GM18499 (cell line): ENCODE measurements around the gene IQCN.

Experiments used
- ATAC-seq: cut with Tn5 transposase; IDR thresholded peaks from one replicate; pipeline ENCODE4 v1.9.1; 2021; ENCODE audit warnings: moderate number of reproducible peaks; ENCODE audit not compliant: insufficient read depth, unreplicated experiment

IQCN gene, protein sequence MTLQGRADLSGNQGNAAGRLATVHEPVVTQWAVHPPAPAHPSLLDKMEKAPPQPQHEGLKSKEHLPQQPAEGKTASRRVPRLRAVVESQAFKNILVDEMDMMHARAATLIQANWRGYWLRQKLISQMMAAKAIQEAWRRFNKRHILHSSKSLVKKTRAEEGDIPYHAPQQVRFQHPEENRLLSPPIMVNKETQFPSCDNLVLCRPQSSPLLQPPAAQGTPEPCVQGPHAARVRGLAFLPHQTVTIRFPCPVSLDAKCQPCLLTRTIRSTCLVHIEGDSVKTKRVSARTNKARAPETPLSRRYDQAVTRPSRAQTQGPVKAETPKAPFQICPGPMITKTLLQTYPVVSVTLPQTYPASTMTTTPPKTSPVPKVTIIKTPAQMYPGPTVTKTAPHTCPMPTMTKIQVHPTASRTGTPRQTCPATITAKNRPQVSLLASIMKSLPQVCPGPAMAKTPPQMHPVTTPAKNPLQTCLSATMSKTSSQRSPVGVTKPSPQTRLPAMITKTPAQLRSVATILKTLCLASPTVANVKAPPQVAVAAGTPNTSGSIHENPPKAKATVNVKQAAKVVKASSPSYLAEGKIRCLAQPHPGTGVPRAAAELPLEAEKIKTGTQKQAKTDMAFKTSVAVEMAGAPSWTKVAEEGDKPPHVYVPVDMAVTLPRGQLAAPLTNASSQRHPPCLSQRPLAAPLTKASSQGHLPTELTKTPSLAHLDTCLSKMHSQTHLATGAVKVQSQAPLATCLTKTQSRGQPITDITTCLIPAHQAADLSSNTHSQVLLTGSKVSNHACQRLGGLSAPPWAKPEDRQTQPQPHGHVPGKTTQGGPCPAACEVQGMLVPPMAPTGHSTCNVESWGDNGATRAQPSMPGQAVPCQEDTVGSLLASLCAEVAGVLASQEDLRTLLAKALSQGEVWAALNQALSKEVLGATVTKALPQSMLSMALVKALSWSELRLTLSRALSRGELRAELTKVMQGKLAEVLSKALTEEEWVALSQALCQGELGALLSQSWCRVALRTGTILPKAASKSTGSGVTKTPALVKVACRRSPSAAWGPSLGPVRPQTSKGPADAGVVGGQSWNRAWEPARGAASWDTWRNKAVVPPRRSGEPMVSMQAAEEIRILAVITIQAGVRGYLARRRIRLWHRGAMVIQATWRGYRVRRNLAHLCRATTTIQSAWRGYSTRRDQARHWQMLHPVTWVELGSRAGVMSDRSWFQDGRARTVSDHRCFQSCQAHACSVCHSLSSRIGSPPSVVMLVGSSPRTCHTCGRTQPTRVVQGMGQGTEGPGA (N-terminal part only)

DNA sequence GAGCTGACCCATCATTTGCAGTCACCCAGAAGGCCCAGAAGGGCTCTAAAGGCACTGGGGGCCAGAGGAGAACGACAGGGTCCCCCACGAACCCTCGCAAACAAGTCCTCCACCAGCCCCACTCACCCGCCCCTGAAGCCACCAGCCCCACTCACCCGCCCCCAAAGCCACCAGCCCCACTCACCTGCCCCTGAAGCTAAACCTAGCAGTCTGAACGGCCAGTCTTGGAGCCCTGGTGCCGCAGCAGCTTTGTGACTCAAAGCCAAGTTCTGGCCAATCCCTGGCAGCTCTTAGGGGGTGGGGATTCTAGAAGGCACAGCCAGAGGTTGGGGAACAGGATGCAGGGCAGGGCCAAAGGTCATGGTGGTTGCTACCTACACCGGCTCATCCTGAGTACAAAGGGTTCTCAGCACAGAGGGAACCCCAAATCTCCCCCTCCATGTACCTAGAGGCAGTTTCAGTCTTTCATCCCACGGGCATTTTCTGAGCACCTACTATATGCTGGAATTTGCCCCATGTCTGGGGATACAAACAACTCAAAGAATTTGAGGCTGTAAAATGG, at the start of gene IQCN:
Gene IQCN (minus strand): TSS at position 234 of the 562 bp plus-strand sequence. CDS start 4,974 bp downstream, outside the sequence.
- ATAC-seq, result no peak

DNA sequence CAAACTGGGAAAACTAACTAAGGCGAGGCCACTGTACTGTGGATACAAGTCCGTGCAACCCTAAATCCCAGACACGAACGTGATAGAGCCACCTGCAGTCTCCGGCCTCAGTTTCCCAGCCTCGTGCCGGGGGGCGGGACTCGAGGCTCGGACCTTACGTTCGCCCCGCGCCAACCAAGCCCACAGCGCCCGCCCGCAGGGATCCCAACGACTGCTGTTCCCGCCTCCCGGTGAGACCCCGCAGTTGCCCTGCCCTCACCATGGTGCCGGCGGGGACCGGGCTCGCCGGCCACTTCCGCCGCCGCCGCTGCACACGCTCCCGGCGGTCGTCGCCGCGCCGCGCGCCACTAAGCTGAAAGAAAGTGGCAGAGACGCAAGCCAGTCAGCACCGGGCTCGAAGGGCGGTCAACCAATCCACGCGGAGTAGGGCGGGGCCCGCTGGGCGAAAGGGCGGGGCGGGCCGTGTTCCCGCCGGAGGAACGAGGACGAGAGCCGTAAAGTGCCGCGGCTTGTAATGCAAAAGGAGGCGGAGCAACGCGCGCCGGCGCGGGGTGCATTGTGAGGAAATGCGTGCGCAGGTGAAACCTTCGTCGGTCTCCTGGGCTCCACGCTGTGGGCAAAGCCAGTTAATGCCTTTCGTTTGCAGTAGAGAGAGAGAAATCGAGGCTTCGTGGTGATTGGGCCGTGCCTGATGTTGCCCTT, 48.7 kb upstream of the IQCN start, which contains the start of gene LSM4:
Gene LSM4 (minus strand): TSS at position 318 of the 702 bp plus-strand sequence. CDS start 56 bp downstream, at position 262.
- peak; percentile 68 for ATAC-seq

DNA sequence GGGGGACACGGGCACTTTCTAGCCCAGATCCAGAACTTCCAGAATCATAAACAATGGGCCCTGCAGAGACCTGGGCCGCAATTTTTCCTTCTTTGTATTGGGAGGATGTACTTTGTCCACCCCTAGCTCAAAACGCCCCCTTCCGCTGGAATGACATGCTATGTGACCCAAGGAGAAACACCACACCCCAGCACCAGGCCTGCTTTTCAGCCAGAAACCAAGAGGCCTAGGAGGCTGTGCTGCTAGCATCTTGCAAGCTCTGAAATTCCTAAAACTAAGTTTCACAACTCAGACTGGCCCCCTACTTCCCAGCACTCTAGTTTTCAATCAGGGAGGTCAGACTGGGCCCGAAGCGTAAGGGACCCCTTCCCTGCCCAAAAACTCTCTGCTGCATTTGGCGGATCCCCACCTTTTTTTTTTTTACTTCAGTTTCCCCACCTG, 48.1 kb upstream of the IQCN start:
- no peak for ATAC-seq

DNA sequence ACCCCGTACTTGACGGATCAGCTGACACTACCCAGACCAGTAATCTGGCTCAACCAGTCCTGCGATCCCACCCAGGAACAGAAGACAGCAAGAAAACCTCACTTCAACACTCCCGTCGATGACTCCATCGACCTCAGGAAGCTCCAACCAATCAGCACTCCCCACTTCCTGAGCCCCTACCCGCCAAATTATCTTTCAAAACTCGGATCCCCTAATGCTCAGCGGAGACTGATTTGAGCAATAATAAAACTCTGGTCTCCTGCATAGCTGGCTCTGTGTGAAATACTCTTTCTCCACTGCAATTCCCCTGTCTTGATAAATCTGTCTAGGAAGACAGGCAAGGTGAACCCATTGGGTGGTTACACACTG, 47.5 kb upstream of the IQCN start:
- ATAC-seq, result no peak

DNA sequence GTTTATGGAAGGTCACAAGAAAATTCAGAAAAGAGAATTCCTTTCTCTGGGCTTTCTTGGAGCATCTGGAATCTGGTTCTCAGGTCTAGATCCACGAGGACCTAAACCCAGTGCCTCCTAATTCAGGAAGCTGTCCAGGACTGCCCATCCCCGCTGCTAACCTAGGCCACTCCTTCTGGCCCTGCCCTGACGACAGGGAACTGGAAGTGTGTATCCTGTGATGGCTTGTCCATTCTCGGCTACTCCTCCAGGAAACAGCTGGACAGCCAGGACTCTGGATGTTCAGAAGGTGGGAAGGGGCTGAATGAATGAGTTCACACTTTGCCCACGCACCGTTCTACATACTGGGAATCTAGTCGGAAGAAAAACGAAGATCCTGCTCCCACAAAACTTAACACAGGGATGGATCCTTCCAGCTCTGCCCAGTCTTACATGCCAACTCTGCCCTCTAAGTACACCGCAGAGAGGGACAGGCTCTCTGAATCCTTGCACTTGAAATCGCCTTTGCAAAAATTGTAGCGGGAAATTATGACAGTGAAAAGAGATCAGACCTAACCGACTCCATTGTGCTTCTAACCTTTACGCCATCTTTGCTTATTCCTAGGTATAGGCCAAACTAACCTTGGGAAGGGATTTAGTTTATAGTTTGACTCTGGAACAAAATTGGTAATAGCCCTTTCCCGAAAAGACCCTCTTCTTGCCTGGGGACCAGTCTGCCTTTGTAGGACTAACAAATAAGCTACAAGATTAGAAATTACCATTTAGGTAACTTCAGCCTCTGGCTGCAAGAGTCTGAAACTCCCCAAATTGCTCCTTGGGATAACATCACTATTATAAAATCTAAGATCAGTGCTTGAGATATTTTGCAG, 46.8 kb upstream of the IQCN start:
- ATAC-seq, result no peak

DNA sequence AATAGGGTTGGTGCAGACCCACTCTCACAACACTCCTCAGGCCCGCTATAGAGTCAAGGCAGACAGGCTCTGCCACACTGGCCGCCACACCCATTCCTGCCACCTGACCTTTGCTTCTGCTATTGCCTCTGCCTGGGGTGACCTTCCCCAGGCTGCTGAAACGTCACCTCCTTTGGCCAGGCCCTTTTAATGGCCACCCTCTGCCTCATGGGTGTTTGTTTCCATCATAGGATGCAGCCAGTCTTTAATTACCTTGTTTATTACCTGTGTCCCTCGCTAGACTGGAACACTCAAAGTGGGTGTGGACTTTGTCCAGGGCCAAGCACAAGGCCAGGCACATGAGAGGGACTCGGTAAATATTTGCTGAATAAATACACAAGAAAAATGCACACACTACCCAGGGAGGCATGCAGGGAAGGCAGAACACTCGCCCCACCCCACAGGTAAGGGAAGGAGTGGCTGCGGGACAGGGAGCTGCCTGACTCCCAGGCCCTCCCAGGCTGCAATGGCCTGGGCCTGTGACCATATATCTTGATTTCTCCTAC, 45.4 kb upstream of the IQCN start:
- no peak for ATAC-seq

DNA sequence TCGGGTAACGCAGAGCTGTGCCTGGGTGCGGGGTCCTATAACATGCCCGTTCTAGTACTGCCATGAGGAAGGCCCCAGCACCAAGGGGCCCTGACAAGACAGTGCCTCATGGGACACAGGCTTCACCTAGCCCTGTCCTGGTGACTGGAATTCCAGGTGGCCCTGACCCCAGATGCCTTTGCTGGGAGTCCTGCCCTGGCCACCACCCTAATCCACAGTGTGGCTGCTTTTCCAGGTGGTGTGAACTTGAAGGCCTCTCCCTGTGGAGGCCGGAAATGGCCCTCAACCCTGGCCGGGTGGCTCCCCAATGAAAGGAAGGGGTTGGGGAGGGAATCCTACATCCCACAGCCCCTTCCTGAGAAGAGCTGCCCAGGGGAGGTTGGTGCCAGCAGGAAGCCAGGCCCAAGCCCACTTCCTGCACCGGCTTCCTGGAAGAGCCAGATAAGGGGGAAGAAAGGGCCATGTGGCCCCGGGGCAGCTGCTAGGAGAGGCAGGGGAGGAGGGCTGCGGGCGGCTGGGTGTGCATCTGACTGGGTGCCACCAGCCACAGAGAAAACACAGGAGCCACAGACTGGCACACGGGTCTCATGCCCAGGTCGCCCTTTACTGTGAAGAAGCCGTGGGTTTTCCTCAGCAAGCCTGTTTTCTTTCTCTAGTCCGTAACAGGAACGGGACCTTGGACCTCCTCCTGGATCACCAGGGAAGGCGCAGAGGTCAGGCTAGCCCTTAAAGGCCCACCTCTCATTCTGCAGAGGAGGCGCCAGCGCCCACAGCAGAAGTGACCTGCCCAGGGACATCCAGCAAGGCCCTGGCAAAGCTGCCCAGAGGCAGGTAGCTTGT, 43.9 kb upstream of the IQCN start:
- ATAC-seq, result no peak

DNA sequence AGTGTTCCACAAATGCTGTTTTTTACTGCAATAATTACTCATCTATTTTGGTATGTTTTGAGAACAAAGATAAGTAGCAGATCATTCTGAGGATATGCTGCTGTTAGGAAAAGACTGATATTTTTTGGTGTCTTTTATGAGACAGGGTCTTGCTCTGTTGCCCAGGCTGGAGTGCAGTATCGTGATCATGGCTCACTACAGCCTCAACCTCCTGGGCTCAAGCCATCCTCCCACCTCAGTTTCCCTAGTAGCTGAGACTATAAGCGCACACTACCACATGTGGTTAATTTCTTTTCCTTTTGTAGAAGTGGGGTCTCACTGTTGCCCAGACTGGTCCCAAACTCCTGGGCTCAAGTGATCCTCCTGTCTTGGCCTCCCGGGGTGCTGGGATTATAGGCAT, 39.1 kb upstream of the IQCN start:
- ATAC-seq, result no peak

DNA sequence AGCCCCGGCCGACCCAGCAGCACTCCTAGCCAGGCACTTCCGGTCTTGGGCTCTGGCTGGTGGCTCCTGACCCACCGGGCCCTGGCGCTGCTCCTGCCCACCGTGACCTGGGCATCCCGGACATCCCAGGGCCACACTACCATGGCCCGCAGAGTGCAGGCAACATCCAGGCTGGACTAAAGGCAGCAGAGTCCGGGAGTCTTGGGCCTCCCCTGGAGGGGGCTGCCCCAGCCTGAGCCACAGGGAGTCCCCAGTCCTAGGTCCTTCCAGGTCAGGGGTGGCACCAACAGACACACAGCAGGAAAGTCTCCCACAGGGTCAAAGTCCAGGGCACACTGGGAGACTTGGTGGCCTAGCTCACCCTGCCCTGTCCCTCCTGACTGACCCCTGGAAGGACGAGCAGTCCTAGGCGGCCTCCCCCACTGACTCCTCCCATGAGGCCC, 37.9 kb upstream of the IQCN start:
- ATAC-seq, result no peak

DNA sequence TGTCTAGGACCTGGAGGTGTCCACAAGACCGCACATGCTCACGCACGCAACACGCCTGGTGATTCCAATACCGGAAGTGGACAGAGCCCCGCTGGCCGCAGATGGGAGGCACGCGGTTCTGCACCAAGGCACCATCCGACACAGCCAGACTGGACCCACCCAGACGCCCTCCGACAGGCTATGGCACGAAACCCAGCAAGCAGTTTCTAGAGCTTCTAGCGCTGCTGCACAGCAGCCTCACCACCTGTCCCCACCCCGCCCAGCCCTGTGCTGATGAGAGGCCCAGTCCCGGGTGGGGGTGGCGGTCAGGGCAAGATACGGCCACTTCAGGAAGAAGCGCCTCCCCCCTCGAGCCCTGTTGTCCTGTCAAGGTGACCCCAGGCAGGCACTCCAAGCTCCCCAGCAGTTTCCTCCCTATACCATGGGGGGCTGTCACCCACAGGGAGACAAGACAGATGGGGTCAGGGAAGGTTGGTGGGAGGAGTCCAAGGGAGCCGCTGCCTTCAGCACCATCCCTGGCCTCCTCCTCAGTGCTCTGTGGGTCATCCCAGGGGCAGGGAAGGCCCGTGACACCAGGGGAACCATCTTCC, 37.3 kb upstream of the IQCN start:
- no peak for ATAC-seq

DNA sequence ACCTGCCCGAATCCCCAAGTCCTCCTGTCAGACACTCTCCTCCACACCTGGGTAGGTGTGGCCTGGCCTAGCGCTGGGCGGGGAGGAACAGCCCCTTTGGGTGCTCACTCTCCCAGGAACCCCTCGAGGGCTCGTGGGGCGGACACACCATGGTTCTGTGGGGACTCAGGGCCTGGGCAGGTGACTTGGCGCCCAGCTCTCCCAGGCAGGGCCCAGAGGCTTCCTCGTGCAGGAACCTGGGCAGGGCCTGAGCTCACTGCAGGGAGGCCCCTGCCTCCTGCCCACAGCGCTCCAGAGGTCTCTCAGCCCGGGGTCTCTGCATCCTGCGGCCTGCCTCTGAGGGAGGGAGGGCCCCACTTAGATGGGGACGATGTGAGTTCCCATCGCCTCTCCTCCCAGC, 36.7 kb upstream of the IQCN start:
- ATAC-seq, result no peak

DNA sequence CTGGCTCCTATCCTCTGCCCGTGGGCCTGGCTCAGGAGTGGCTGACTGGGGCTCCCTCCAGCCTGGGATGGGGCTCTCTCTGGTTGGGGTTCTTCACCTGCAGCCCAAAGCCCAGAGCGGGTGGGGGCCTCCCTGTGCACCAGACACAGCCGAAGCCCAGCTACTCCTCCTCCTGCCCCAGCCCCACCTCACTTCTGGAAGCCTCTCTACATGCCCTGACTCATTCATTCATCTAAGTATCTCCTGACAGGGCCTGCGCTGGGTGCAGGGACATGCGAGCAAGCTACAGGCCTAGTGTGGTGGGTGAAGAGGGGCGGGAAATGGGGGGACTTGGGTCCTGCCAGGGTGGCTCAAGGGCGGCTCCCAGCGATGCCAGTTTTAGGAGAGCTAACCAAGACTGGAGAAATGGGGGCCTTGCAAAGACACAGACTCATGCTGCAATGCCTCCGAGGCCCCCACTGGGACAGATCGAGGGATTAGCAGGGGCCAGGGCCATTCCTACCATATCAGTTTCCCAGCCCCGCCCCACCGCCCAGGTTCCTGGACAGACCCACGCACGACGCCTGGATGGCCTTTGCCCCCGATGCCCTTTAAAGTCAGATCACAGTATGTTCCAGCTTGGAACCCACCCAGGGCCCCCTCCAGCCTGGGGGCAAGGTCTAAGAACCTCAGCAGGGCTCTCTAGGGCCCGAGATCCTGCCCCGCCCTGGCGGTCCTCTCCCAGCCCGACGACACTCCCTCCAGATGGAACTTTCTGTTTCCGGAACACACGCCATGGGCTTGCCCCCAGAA, 36.1 kb upstream of the IQCN start:
- no peak for ATAC-seq

DNA sequence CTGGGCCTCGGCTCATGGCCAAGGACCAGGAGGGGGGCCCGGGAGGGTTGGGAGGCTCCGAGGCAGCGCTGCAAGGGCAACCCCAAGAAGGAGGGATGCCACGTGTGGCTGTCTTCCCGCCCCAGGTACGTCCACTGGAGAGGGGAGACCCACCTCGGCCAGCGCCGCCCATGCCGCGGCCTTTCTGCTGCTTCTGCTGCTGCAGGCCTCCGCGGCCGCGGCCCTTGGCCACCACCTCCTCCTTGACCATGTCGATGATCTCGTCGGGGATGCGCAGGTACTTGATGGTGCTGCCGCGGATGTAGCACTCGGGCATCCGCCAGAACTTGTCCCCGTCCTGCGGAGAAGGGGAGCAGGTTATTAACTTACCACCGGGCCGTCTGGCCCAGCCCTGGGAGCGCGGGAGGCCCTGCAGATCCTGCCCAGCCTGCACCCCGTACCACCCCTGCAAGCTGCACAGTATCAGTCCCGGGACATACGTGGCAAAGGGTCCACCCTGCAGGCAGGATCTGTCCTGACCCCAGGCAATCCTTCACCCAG, 35.3 kb upstream of the IQCN start:
- ATAC-seq, result no peak

DNA sequence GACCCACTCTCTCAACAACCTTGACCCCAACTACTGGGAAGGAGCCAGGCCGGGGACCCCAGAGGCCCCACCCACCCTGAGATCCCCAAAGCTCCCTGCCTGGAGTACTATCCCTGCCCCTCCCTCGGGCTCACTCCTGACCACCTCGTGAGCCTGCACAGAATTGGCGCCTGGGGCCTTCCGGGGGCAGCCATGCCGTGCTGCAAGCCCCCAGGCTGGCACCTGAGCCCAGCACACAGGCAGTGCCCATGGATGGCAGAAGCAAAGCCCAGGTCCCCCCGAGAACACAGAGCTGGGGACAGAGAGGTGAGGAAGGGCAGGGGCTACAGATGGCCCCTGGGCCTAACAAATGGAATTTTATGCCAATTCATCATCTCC, 34.7 kb upstream of the IQCN start:
- ATAC-seq, result no peak

DNA sequence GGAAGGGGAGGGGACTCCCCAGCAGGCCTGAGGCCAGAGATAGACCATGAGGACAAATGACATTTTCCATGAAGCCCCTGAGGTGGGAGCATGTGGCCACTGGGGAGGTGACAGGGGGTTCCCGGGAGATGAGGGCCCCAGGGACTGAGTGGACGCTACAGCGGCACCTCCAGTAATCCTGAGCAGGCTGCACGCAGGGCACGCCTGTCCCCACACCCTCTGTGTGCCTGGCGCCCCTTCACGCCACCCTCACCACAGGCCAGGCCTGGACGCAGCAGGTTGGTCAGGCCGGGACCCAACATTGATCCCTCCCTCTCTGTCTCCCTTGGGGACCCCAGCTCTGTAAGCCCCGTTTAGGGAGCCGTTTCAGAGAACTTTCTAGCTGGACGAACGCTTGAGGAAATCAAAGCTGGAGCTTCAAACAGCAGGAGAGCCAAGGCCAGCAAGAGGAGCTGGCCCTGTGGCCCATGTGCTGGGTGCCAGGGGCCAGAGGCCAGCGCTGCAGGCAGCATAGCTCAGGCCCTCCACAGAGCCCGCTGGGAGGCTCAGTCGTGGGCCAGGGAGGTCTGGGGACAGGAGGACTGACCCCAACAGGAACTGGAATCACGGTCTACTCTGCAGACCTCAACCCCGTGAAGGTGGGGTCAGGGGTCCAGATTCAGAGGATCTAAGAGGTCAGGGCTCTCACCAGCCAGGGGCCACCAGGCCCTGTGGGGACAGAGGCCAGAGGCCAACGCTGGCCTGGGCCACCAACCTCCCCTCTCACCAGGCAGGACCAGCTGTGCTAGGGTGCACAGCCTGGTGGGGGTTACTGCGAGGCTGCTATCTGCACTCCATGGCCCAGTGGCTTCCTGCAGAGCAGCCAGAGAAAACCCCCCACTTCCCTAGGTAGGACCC, 34.0 kb upstream of the IQCN start:
- ATAC-seq, result no peak
